Hepatocyte (in vitro differentiated cells): Measurements from ENCODE around the gene PDP2.

ENCODE experiments used
- EZH2 ChIP-seq: fragments of 200-600 bp; sonication (generic); IDR thresholded peaks from 2 replicates; pipeline ENCODE4 v1.6.1; 2016; ENCODE audit warnings: antibody characterized with exemption, mild to moderate bottlenecking, borderline replicate concordance
- EZH2phosphoT487 ChIP-seq: fragments of 200-600 bp; sonication (generic); IDR thresholded peaks from one replicate; pipeline ENCODE4 v1.6.1; 2018; ENCODE audit warnings: antibody characterized with exemption, mild to moderate bottlenecking, low read depth, moderate library complexity; ENCODE audit not compliant: unreplicated experiment, severe bottlenecking
- TF ChIP-seq, protein P1 (sequence below): fragments of 200-600 bp; sonication (generic); IDR thresholded peaks from 2 replicates; pipeline ENCODE4 v1.5.1; 2016; ENCODE audit warnings: antibody characterized with exemption, mild to moderate bottlenecking; ENCODE audit not compliant: poor library complexity

DNA sequence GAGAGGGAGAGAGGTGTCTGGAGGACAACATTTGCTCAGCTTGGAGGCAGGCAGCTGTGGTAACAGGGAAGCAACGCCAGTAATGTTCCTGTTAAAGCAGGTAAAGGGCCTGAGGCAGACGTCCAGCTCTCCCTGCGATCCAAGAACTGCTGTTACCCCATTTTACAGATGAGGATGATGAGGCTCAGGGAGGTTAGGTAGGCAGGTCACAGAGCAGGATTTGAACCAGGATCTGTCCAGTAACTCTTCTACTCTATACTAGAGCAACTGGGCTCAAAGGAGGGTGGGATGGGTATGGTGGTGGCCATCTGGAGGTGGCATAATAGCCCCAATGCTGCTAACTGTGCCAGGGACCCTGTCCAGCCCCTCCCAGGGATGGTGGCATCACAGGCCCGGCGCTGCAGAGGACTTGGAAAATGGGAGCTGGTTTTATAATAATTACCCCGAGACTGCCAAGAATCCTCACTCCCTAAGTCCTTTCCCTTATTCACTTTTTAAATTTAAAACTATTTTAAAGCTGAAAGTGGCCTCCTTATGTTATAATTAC is 24.1 kb upstream of the PDP2 start:
- TF ChIP-seq, protein P1, sequence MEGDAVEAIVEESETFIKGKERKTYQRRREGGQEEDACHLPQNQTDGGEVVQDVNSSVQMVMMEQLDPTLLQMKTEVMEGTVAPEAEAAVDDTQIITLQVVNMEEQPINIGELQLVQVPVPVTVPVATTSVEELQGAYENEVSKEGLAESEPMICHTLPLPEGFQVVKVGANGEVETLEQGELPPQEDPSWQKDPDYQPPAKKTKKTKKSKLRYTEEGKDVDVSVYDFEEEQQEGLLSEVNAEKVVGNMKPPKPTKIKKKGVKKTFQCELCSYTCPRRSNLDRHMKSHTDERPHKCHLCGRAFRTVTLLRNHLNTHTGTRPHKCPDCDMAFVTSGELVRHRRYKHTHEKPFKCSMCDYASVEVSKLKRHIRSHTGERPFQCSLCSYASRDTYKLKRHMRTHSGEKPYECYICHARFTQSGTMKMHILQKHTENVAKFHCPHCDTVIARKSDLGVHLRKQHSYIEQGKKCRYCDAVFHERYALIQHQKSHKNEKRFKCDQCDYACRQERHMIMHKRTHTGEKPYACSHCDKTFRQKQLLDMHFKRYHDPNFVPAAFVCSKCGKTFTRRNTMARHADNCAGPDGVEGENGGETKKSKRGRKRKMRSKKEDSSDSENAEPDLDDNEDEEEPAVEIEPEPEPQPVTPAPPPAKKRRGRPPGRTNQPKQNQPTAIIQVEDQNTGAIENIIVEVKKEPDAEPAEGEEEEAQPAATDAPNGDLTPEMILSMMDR: no peak
- TF ChIP-seq EZH2 (no peak), EZH2phosphoT487 (no peak)
